HG02885 (cell line): ENCODE results near the gene IL13RA2.

Source experiments
- ATAC-seq: cut with Tn5 transposase; IDR thresholded peaks from one replicate; pipeline ENCODE4 v1.9.1; 2021; ENCODE audit warnings: mild to moderate bottlenecking; ENCODE audit not compliant: unreplicated experiment, poor library complexity

The IL13RA2 gene

GRCh38 chrX:115017455-115017854 lies at the start of gene IL13RA2:
IL13RA2 (minus strand) TSS chrX:115017616; CDS start chrX:115017269, 347 bp downstream.
- ATAC-seq = no peak

GRCh38 chrX:115065304-115065703 lies 47.9 kb upstream of the IL13RA2 start:
- ATAC-seq = no peak

- ATAC-seq = no peak
Observed at GRCh38 chrX:115060013-115060412, 42.6 kb upstream of the IL13RA2 start.

GRCh38 chrX:115058276-115058675 lies 40.9 kb upstream of the IL13RA2 start:
- ATAC-seq = no peak

GRCh38 chrX:115054876-115055275 lies 37.5 kb upstream of the IL13RA2 start:
- ATAC-seq = no peak

GRCh38 chrX:115053223-115053622 lies 35.8 kb upstream of the IL13RA2 start:
- no peak for ATAC-seq

- ATAC-seq = no peak
Observed at GRCh38 chrX:115047715-115048114, 30.3 kb upstream of the IL13RA2 start.

GRCh38 chrX:115047181-115047580 lies 29.8 kb upstream of the IL13RA2 start:
- ATAC-seq = no peak

- no peak for ATAC-seq
Observed at GRCh38 chrX:115040417-115040816, 23.0 kb upstream of the IL13RA2 start.

GRCh38 chrX:115038406-115038805 lies 21.0 kb upstream of the IL13RA2 start:
- ATAC-seq = no peak

GRCh38 chrX:115036029-115036428 lies 18.6 kb upstream of the IL13RA2 start:
- ATAC-seq = no peak

GRCh38 chrX:115031989-115032388 lies 14.6 kb upstream of the IL13RA2 start:
- ATAC-seq = no peak

- ATAC-seq = no peak
Observed at GRCh38 chrX:115030625-115031024, 13.2 kb upstream of the IL13RA2 start.

GRCh38 chrX:115029869-115030570 lies 12.6 kb upstream of the IL13RA2 start:
- ATAC-seq = no peak

- ATAC-seq = no peak
Observed at GRCh38 chrX:115029440-115029839, 12.0 kb upstream of the IL13RA2 start.

GRCh38 chrX:115023811-115024210 lies 6.4 kb upstream of the IL13RA2 start:
- no peak for ATAC-seq

GRCh38 chrX:115023139-115023538 lies 5.7 kb upstream of the IL13RA2 start:
- ATAC-seq = no peak

- ATAC-seq = no peak
Observed at GRCh38 chrX:115021121-115021520, 3.7 kb upstream of the IL13RA2 start.

GRCh38 chrX:115018944-115019343 lies 1.5 kb upstream of the IL13RA2 start:
- no peak for ATAC-seq

- no peak for ATAC-seq
Observed at GRCh38 chrX:115018040-115018647, 728 bp upstream of the IL13RA2 start.

GRCh38 chrX:115013705-115014104 lies 3.7 kb downstream of the IL13RA2 start:
- ATAC-seq = no peak

GRCh38 chrX:115011428-115011827 lies 6.0 kb downstream of the IL13RA2 start:
- ATAC-seq = no peak
